ENCODE results near the gene PBX4. TPM values are rescaled to one million over a fixed set of nuclear protein-coding genes. Genes with fewer than 3 reads are reported as not detected.

Gene PBX4
- total RNA-seq, 1 donor from 2014 or later: 5.2 TPM

GRCh38 chr19:19538785-19539166 lies 79.7 kb downstream of the PBX4 start:
- H3K36me3 Mint-ChIP-seq (ENCODE audit: insufficient read depth): peaks cover 3% of the 10 kb centered on the region
- TF ChIP-seq CTCF (IDR thresholded peaks at IDR 0.05; ENCODE audit: unreplicated experiment): no peak
- peak overlapping the region; percentile 67 for H3K4me3 Mint-ChIP-seq (ENCODE audit: low read depth)
- H3K27ac Mint-ChIP-seq: no peak overlapping the region
- no peaks in the 10 kb centered on the region for H3K9me3 Mint-ChIP-seq (ENCODE audit: low read depth)
- H3K4me1 Mint-ChIP-seq (ENCODE audit: low read depth): peaks cover 3% of the 10 kb centered on the region
- no peak for DNase-seq (ENCODE audit: low spot score, unreplicated experiment)
- H3K27me3 Mint-ChIP-seq: peaks cover 26% of the 10 kb centered on the region

GRCh38 chr19:19538061-19538784 lies 80.3 kb downstream of the PBX4 start, which contains the start of gene CILP2:
TSS of gene CILP2 (plus strand) at chr19:19538265. CDS start at chr19:19538350, 85 bp downstream.
- Mint-ChIP-seq H3K27me3 (peaks cover 27% of the 10 kb centered on the region), H3K36me3 (ENCODE audit: insufficient read depth) (peaks cover 3% of the 10 kb centered on the region), H3K4me3 (ENCODE audit: low read depth) (peak within 1 kb of the TSS; percentile 67), H3K27ac (no peak within 1 kb of the TSS), H3K4me1 (ENCODE audit: low read depth) (peaks cover 3% of the 10 kb centered on the region), H3K9me3 (ENCODE audit: low read depth) (no peaks in the 10 kb centered on the region)
- DNase-seq (ENCODE audit: low spot score, unreplicated experiment): peak; percentile 58
- no peak for TF ChIP-seq CTCF (IDR thresholded peaks at IDR 0.05; ENCODE audit: unreplicated experiment)

- Mint-ChIP-seq H3K4me3 (ENCODE audit: low read depth) (peak overlapping the region; percentile 42), H3K4me1 (ENCODE audit: low read depth) (peaks cover 3% of the 10 kb centered on the region), H3K9me3 (ENCODE audit: low read depth) (no peaks in the 10 kb centered on the region), H3K27ac (no peak overlapping the region), H3K27me3 (peaks cover 27% of the 10 kb centered on the region), H3K36me3 (ENCODE audit: insufficient read depth) (peaks cover 3% of the 10 kb centered on the region)
- no peak for DNase-seq (ENCODE audit: low spot score, unreplicated experiment)
- TF ChIP-seq CTCF (IDR thresholded peaks at IDR 0.05; ENCODE audit: unreplicated experiment): no peak
These were observed 81.1 kb downstream of the PBX4 start for GRCh38 chr19:19537075-19538048.

- no peak for DNase-seq (ENCODE audit: low spot score, unreplicated experiment)
- Mint-ChIP-seq H3K36me3 (ENCODE audit: insufficient read depth) (peaks cover 6% of the 10 kb centered on the region), H3K27ac (no peak overlapping the region), H3K9me3 (ENCODE audit: low read depth) (no peaks in the 10 kb centered on the region), H3K4me1 (ENCODE audit: low read depth) (peaks cover 3% of the 10 kb centered on the region), H3K27me3 (peaks cover 24% of the 10 kb centered on the region), H3K4me3 (ENCODE audit: low read depth) (no peak overlapping the region)
- TF ChIP-seq CTCF (IDR thresholded peaks at IDR 0.05; ENCODE audit: unreplicated experiment): no peak
These were observed 82.9 kb downstream of the PBX4 start for GRCh38 chr19:19535311-19536191.
